Type B pancreatic cell (in vitro differentiated cells): ENCODE results near the gene LIPA. TPM values are rescaled to one million over a fixed set of nuclear protein-coding genes. Genes with fewer than 3 reads are reported as not detected.
"Not testable (repeated sequence)": the region's sequence is repeated elsewhere in the genome, so short reads cannot be mapped to it uniquely, and the experiment has no call there.

ENCODE experiments used
- DNase-seq: peaks from one replicate; pipeline ENCODE4 v3.0.0; 2021; ENCODE audit warnings: mixed read lengths; ENCODE audit not compliant: unreplicated experiment; ENCODE audit errors: extremely low spot score
- H3K27ac Mint-ChIP-seq: 2 replicates; pipeline ENCODE4 v1.8.0; 2021; ENCODE audit warnings: mild to moderate bottlenecking, mixed read lengths
- H3K27me3 Mint-ChIP-seq: 2 replicates; pipeline ENCODE4 v1.8.0; 2021; ENCODE audit warnings: mixed read lengths
- H3K36me3 Mint-ChIP-seq: 2 replicates; pipeline ENCODE4 v1.8.0; 2021; ENCODE audit warnings: mixed read lengths
- H3K4me1 Mint-ChIP-seq: one replicate; pipeline ENCODE4 v1.8.0; 2021; ENCODE audit warnings: mixed read lengths; ENCODE audit not compliant: unreplicated experiment
- H3K4me3 Mint-ChIP-seq: 2 replicates; pipeline ENCODE4 v1.8.0; 2021; ENCODE audit warnings: mild to moderate bottlenecking, mixed read lengths
- H3K9me3 Mint-ChIP-seq: 2 replicates; pipeline ENCODE4 v1.8.0; 2021; ENCODE audit warnings: mixed read lengths
- CTCF ChIP-seq: fragments of 200-600 bp; sonication (generic); conservative IDR thresholded peaks from 2 replicates; pipeline ENCODE4 v1.5.0; 2021; ENCODE audit warnings: antibody characterized with exemption, mild to moderate bottlenecking
- total RNA-seq: library from RNA; stranded (reverse); gene quantifications from 2 replicates; pipeline ENCODE4 v1.2.1, GENCODE V29; 2021; ENCODE audit warnings: low replicate concordance

Gene LIPA
- total RNA-seq, 1 donor from 2014 or later, result 46.4 TPM

GRCh38 chr10:89252225-89252585 is 630 bp upstream of the LIPA start:
- no peak for DNase-seq

GRCh38 chr10:89250865-89251408 is 638 bp downstream of the LIPA start:
- no peak for TF ChIP-seq CTCF
- H3K4me1 Mint-ChIP-seq, result peaks cover 5% of the 10 kb centered on the region
- H3K36me3 Mint-ChIP-seq, result no peaks in the 10 kb centered on the region
- H3K4me3 Mint-ChIP-seq, result peak overlapping the region; percentile 87
- no peak for DNase-seq
- H3K9me3 Mint-ChIP-seq, result peaks cover 5% of the 10 kb centered on the region
- peak overlapping the region; percentile 3 for H3K27ac Mint-ChIP-seq
- H3K27me3 Mint-ChIP-seq, result no peaks in the 10 kb centered on the region

More at GRCh38 chr10:89252225-89252585, 630 bp upstream of the LIPA start:
- TF ChIP-seq CTCF, result no peak
- peaks cover 5% of the 10 kb centered on the region for H3K9me3 Mint-ChIP-seq
- H3K4me1 Mint-ChIP-seq, result peaks cover 5% of the 10 kb centered on the region
- no peaks in the 10 kb centered on the region for H3K36me3 Mint-ChIP-seq
- no peak overlapping the region for H3K4me3 Mint-ChIP-seq
- no peak overlapping the region for H3K27ac Mint-ChIP-seq
- no peaks in the 10 kb centered on the region for H3K27me3 Mint-ChIP-seq

GRCh38 chr10:89248990-89249389 is 2.6 kb downstream of the LIPA start:
- Mint-ChIP-seq H3K27me3 (no peaks in the 10 kb centered on the region), H3K4me3 (no peak overlapping the region), H3K36me3 (no peaks in the 10 kb centered on the region), H3K9me3 (no peaks in the 10 kb centered on the region), H3K4me1 (peaks cover 11% of the 10 kb centered on the region), H3K27ac (no peak overlapping the region)
- TF ChIP-seq CTCF, result no peak
- DNase-seq, result no peak

GRCh38 chr10:89247623-89248022 is 4.0 kb downstream of the LIPA start:
- not testable (repeated sequence) for H3K27me3 Mint-ChIP-seq, H3K36me3 Mint-ChIP-seq, H3K4me3 Mint-ChIP-seq, H3K27ac Mint-ChIP-seq, DNase-seq, H3K9me3 Mint-ChIP-seq
- H3K4me1 Mint-ChIP-seq, result peaks cover 17% of the 10 kb centered on the region

GRCh38 chr10:89245802-89246201 is 5.8 kb downstream of the LIPA start:
- Mint-ChIP-seq H3K4me1 (peaks cover 21% of the 10 kb centered on the region), H3K4me3 (no peak overlapping the region), H3K27me3 (no peaks in the 10 kb centered on the region), H3K9me3 (no peaks in the 10 kb centered on the region), H3K27ac (no peak overlapping the region), H3K36me3 (peaks cover 5% of the 10 kb centered on the region)
- DNase-seq, result no peak
- peak; percentile 41 for TF ChIP-seq CTCF

GRCh38 chr10:89242840-89243568 is 8.6 kb downstream of the LIPA start:
- no peak for DNase-seq
- peaks cover 5% of the 10 kb centered on the region for H3K36me3 Mint-ChIP-seq
- peaks cover 31% of the 10 kb centered on the region for H3K4me1 Mint-ChIP-seq
- TF ChIP-seq CTCF, result no peak
- H3K27me3 Mint-ChIP-seq, result no peaks in the 10 kb centered on the region
- H3K9me3 Mint-ChIP-seq, result no peaks in the 10 kb centered on the region
- H3K4me3 Mint-ChIP-seq, result peak overlapping the region; percentile 61
- H3K27ac Mint-ChIP-seq, result peak overlapping the region; percentile 23
